ENCODE data around the gene SCTR. TPM values are rescaled to one million over a fixed set of nuclear protein-coding genes. Genes with fewer than 3 reads are reported as not detected.

The SCTR gene
- total RNA-seq, 3 donors from 2014 or later = not detected

GRCh38 chr2:119516121-119516520, 8.2 kb downstream of the SCTR start:
- Mint-ChIP-seq H3K4me1 (ENCODE audit: low read depth) (no peaks in the 10 kb centered on the region), H3K9me3 (no peaks in the 10 kb centered on the region), H3K4me3 (no peak overlapping the region), H3K36me3 (ENCODE audit: insufficient read depth) (no peaks in the 10 kb centered on the region), H3K27me3 (ENCODE audit: low read depth) (peaks cover 23% of the 10 kb centered on the region)
- DNase-seq = no peak
- no peak for ATAC-seq

DNA sequence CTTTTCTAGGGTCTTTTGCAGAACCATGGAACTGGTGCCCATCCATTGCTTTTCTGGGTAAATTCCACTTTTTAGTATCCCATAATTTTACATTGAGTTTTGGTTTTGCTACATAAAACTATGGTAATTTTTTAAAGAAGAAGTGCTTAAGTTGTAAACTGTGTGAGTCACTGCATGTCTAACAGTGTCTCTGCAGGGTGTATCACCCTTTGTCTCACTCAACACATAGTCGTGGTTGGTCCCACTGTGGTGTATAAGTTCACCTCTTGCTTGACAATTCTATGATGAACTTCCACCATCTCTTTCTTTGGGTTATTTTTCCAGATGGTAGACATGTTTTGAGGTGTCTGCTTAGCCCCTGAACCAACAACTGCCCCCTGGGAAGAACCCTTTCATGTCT, 10.5 kb downstream of the SCTR start:
- H3K27me3 Mint-ChIP-seq (ENCODE audit: low read depth) = peaks cover 25% of the 10 kb centered on the region
- no peak overlapping the region for H3K4me3 Mint-ChIP-seq
- H3K36me3 Mint-ChIP-seq (ENCODE audit: insufficient read depth) = no peaks in the 10 kb centered on the region
- no peaks in the 10 kb centered on the region for H3K9me3 Mint-ChIP-seq
- DNase-seq (no peak), ATAC-seq (no peak)
- no peaks in the 10 kb centered on the region for H3K4me1 Mint-ChIP-seq (ENCODE audit: low read depth)

GRCh38 chr2:119512946-119513345, 11.3 kb downstream of the SCTR start:
- H3K4me1 Mint-ChIP-seq (ENCODE audit: low read depth) = no peaks in the 10 kb centered on the region
- no peak overlapping the region for H3K4me3 Mint-ChIP-seq
- peaks cover 20% of the 10 kb centered on the region for H3K27me3 Mint-ChIP-seq (ENCODE audit: low read depth)
- ATAC-seq = no peak
- H3K36me3 Mint-ChIP-seq (ENCODE audit: insufficient read depth) = no peaks in the 10 kb centered on the region
- no peak for DNase-seq
- H3K9me3 Mint-ChIP-seq = no peaks in the 10 kb centered on the region

GRCh38 chr2:119511989-119512388, 12.3 kb downstream of the SCTR start:
- peaks cover 19% of the 10 kb centered on the region for H3K27me3 Mint-ChIP-seq (ENCODE audit: low read depth)
- no peaks in the 10 kb centered on the region for H3K36me3 Mint-ChIP-seq (ENCODE audit: insufficient read depth)

DNA sequence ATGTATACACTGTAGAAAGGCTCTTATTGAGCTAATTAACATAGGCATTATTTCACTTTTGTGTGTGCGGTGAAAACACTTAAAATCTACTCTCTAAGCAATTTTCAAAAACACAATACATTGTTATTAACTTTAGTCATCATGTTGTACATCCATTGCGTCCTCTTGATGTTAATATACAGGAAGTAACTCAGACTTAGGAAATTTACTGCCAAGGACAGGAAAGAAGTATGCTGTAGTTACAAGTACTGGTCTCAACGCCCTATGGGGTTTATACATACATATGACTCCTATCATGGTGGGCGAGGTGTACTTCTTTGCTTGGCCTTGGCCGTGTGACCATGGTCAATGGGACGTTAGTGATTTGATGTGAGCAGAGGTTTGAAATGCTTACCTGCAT, 15.5 kb downstream of the SCTR start:
- no peak for ATAC-seq
- peaks cover 7% of the 10 kb centered on the region for H3K27me3 Mint-ChIP-seq (ENCODE audit: low read depth)
- H3K9me3 Mint-ChIP-seq = peaks cover 3% of the 10 kb centered on the region
- no peaks in the 10 kb centered on the region for H3K4me1 Mint-ChIP-seq (ENCODE audit: low read depth)
- H3K4me3 Mint-ChIP-seq = no peak overlapping the region
- DNase-seq = no peak
- no peaks in the 10 kb centered on the region for H3K36me3 Mint-ChIP-seq (ENCODE audit: insufficient read depth)

More at GRCh38 chr2:119511989-119512388, 12.3 kb downstream of the SCTR start:
- H3K4me3 Mint-ChIP-seq = no peak overlapping the region
- H3K4me1 Mint-ChIP-seq (ENCODE audit: low read depth) = no peaks in the 10 kb centered on the region
- no peaks in the 10 kb centered on the region for H3K9me3 Mint-ChIP-seq
- no peak for ATAC-seq
- DNase-seq = no peak

GRCh38 chr2:119496682-119497081, 27.6 kb downstream of the SCTR start:
- DNase-seq = no peak
- Mint-ChIP-seq H3K4me1 (ENCODE audit: low read depth) (no peaks in the 10 kb centered on the region), H3K9me3 (peaks cover 30% of the 10 kb centered on the region), H3K27me3 (ENCODE audit: low read depth) (peaks cover 17% of the 10 kb centered on the region), H3K4me3 (no peak overlapping the region), H3K36me3 (ENCODE audit: insufficient read depth) (no peaks in the 10 kb centered on the region)
- ATAC-seq = no peak

- Mint-ChIP-seq H3K9me3 (peaks cover 27% of the 10 kb centered on the region), H3K36me3 (ENCODE audit: insufficient read depth) (no peaks in the 10 kb centered on the region), H3K27me3 (ENCODE audit: low read depth) (peaks cover 17% of the 10 kb centered on the region), H3K4me3 (no peak overlapping the region), H3K4me1 (ENCODE audit: low read depth) (no peaks in the 10 kb centered on the region)
- DNase-seq = no peak
- ATAC-seq = no peak
These were observed 28.3 kb downstream of the SCTR start for GRCh38 chr2:119495948-119496347.

DNA sequence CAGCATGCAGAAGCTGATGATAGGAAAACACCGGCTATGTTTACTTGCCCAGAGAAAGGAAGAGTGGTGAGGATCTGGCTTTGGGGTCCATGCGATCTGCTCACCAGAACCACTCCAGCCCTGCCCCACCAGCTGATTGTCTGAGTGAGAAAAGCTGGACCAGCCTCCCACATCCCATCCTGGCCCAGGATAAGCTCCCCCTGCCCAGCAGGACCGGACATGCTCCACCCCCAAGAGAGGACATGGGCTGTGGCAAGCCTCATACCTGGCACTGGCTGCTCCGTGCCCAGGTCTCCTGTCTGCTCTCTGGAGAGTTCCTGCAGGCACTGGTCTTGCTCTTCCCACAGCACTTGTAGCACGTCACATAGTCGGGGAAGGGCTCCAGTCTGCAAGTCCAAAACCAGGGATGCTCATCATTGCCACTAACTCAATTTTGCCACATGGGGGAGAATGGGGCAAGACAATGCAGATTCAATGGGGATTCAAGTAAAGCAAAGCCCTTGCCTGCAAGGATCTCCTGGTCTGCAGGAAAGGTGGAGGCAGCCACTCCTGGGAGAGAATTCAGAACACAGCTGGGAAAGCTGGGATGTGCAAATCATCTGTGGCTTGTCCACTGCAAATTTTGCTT, 30.0 kb downstream of the SCTR start:
- ATAC-seq (no peak), DNase-seq (no peak)
- Mint-ChIP-seq H3K27me3 (ENCODE audit: low read depth) (peaks cover 13% of the 10 kb centered on the region), H3K9me3 (peaks cover 13% of the 10 kb centered on the region), H3K4me3 (no peak overlapping the region), H3K4me1 (ENCODE audit: low read depth) (no peaks in the 10 kb centered on the region), H3K36me3 (ENCODE audit: insufficient read depth) (no peaks in the 10 kb centered on the region)

DNA sequence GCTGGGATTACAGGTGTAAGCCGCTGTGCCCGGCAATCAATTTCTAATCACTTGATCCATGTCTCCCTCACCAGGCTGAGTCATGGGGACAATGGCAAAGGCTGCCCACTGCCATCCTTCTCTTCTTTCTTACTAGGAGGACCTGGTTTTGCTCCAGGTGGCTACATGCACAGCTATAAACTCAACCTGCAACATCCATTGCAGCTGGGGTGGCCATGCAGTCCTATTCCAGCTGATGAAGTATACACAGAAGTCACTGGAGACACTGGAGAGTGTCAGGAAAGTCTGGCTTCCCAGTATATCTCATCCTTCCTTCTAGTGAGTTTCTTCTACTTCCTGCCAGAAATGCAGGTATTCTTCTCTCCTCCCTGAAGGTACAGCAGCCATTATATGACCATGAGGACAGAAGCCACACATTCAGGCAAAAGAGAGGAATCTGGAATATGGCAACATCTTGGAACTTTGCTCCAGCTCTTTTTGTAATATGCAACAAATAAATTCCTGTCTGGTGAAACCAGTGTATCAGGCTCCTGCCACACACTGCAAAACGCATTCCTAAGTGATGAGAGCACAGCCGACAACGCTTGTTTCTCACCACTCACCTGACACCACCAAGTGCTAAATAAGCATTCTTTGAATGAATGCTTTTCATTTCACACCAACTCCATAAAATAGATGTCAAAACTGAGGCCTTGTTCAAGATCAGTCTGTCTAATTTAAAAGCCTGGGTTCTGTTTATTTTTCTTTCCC, 32.3 kb downstream of the SCTR start:
- Mint-ChIP-seq H3K36me3 (ENCODE audit: insufficient read depth) (no peaks in the 10 kb centered on the region), H3K4me1 (ENCODE audit: low read depth) (no peaks in the 10 kb centered on the region), H3K27me3 (ENCODE audit: low read depth) (peaks cover 13% of the 10 kb centered on the region), H3K4me3 (no peak overlapping the region), H3K9me3 (no peaks in the 10 kb centered on the region)
- no peak for DNase-seq
- ATAC-seq = no peak

GRCh38 chr2:119490653-119491195, 33.6 kb downstream of the SCTR start:
- Mint-ChIP-seq H3K36me3 (ENCODE audit: insufficient read depth) (no peaks in the 10 kb centered on the region), H3K4me1 (ENCODE audit: low read depth) (no peaks in the 10 kb centered on the region), H3K4me3 (no peak overlapping the region), H3K9me3 (no peaks in the 10 kb centered on the region), H3K27me3 (ENCODE audit: low read depth) (peaks cover 8% of the 10 kb centered on the region)
- ATAC-seq = no peak
- no peak for DNase-seq

DNA sequence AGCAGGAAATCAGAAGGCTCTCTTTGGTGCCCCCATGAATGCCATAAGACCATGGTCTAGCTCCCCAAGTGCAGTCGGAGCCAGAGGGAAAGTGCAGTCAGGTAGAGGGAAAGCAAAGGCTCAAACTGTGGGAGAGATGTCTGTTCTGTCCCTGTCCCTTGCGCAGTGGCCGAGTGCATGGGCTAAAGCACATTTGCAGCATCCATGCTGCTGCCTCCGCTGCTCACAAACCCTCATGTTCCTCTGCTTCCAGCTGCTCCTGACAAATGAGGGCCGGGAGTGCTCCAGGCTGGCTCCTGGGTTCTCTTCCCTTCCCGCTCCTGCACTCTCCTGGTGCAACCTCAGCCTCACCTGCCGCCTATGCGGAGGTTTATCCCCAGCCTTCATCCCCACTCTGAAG, 34.2 kb downstream of the SCTR start:
- H3K4me3 Mint-ChIP-seq = no peak overlapping the region
- no peak for DNase-seq
- peaks cover 7% of the 10 kb centered on the region for H3K27me3 Mint-ChIP-seq (ENCODE audit: low read depth)
- no peaks in the 10 kb centered on the region for H3K36me3 Mint-ChIP-seq (ENCODE audit: insufficient read depth)
- H3K9me3 Mint-ChIP-seq = no peaks in the 10 kb centered on the region
- no peaks in the 10 kb centered on the region for H3K4me1 Mint-ChIP-seq (ENCODE audit: low read depth)
- ATAC-seq = no peak

- Mint-ChIP-seq H3K9me3 (no peaks in the 10 kb centered on the region), H3K4me3 (no peak overlapping the region), H3K27me3 (ENCODE audit: low read depth) (peaks cover 2% of the 10 kb centered on the region), H3K4me1 (ENCODE audit: low read depth) (no peaks in the 10 kb centered on the region), H3K36me3 (ENCODE audit: insufficient read depth) (no peaks in the 10 kb centered on the region)
- ATAC-seq = no peak
- no peak for DNase-seq
These were observed 34.9 kb downstream of the SCTR start for GRCh38 chr2:119489232-119489952.

- ATAC-seq = no peak
- no peak for DNase-seq
- Mint-ChIP-seq H3K9me3 (no peaks in the 10 kb centered on the region), H3K4me1 (ENCODE audit: low read depth) (no peaks in the 10 kb centered on the region), H3K36me3 (ENCODE audit: insufficient read depth) (no peaks in the 10 kb centered on the region), H3K27me3 (ENCODE audit: low read depth) (peaks cover 2% of the 10 kb centered on the region), H3K4me3 (no peak overlapping the region)
These were observed 35.8 kb downstream of the SCTR start for GRCh38 chr2:119488245-119489214.

Measured in activated T-cell treated with anti-CD3 and anti-CD28 coated beads, Interleukin-2, amount 50 U/mL, for 4 hours (primary cell).